Measurements from ENCODE around the gene EMB.
"Not testable (repeated sequence)": the region's sequence is repeated elsewhere in the genome, so short reads cannot be mapped to it uniquely, and the experiment has no call there.

- not testable (repeated sequence) for TF ChIP-seq POLR2AphosphoS5, CTCF, POLR2A (IDR thresholded peaks at IDR 0.05)
Observed at GRCh38 chr5:50438060-50438459, 3.0 kb downstream of the EMB start.
